DND-41 (cell line): Measurements from ENCODE around the gene KLHL3.

Experiments
- ATAC-seq: fragments of 200-7000 bp; cut with Tn5 transposase; 3 replicates; pipeline ENCODE4 v1.9.1; 2021; ENCODE audit warnings: low read depth; ENCODE audit not compliant: insufficient read depth
- DNase-seq: peaks from one replicate; pipeline ENCODE4 v3.0.0-alpha.2; 2020
- H2AFZ ChIP-seq: 2 replicates; pipeline ENCODE4 v1.6.0; 2012; ENCODE audit warnings: low read depth, low read length
- H3K27ac ChIP-seq: 2 replicates; pipeline ENCODE4 v1.5.1; 2012; ENCODE audit warnings: low read length, inconsistent platforms
- H3K27me3 ChIP-seq: fragments of 200-600 bp; sonication (generic); 2 replicates; pipeline ENCODE4 v1.6.0; 2012; ENCODE audit warnings: low read length, mild to moderate bottlenecking, inconsistent platforms; ENCODE audit not compliant: insufficient read depth, poor library complexity
- H3K36me3 ChIP-seq: 2 replicates; pipeline ENCODE4 v1.5.1; 2012; ENCODE audit warnings: low read length, inconsistent platforms; ENCODE audit not compliant: insufficient read depth
- H3K4me1 ChIP-seq: 2 replicates; pipeline ENCODE4 v1.5.1; 2012; ENCODE audit warnings: mild to moderate bottlenecking, low read length; ENCODE audit not compliant: insufficient read depth
- H3K4me2 ChIP-seq: 2 replicates; pipeline ENCODE4 v1.6.0; 2012; ENCODE audit warnings: mild to moderate bottlenecking, moderate library complexity, low read length, inconsistent platforms; ENCODE audit not compliant: insufficient read depth
- H3K4me3 ChIP-seq, 2 experiments: fragments of 200-600 bp in 1 of 2; shearing (Covaris generic) in 1 of 2; 2 replicates each; pipeline ENCODE4 v1.5.1; 2012 to 2016; ENCODE audit warnings: inconsistent platforms in 2 of 2, low read length in 2 of 2, mild to moderate bottlenecking in 2 of 2, low read depth in 1 of 2, moderate library complexity in 1 of 2
- H3K79me2 ChIP-seq: 2 replicates; pipeline ENCODE4 v1.6.0; 2012; ENCODE audit warnings: low read length, inconsistent platforms; ENCODE audit not compliant: insufficient read depth
- H3K9ac ChIP-seq: 2 replicates; pipeline ENCODE4 v1.6.0; 2012; ENCODE audit warnings: low read depth, mild to moderate bottlenecking, inconsistent platforms, low read length, moderate library complexity
- H3K9me3 ChIP-seq: 2 replicates; pipeline ENCODE4 v1.5.1; 2012; ENCODE audit warnings: low read length, moderate library complexity, mild to moderate bottlenecking, inconsistent platforms; ENCODE audit not compliant: insufficient read depth, severe bottlenecking
- H4K20me1 ChIP-seq: 2 replicates; pipeline ENCODE4 v1.6.0; 2012; ENCODE audit warnings: low read length; ENCODE audit not compliant: insufficient read depth
- EZH2 ChIP-seq: IDR thresholded peaks from 3 replicates; pipeline ENCODE4 v1.6.1; 2012; ENCODE audit warnings: borderline replicate concordance, low read depth, mild to moderate bottlenecking, moderate library complexity, low read length, inconsistent platforms; ENCODE audit not compliant: severe bottlenecking
- TF ChIP-seq, protein P1 (sequence below): IDR thresholded peaks from 2 replicates; pipeline ENCODE4 v1.5.1; 2012; ENCODE audit warnings: borderline replicate concordance, low read length, moderate library complexity, mild to moderate bottlenecking; ENCODE audit not compliant: poor library complexity, severe bottlenecking; ENCODE audit errors: extremely low read depth

KLHL3 gene

DNA sequence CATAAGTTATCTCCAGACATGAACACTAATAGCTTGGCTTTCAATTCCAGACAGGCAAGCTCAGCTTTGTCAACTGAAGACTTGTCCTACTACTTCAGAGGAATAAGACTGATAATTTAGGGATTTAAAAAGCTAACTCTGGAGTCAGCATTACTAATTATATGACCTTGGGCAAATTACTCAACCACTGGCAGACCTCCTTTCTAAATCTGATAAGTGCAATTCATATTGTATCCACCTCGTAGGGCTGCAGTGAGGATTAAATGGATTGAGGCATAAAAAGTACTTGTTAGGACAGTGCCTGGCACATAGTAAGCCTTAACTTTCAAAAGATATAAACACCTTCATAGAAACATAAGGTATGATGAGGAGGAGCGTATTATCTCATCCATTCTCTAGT, 104.4 kb downstream of the KLHL3 start:
- peaks cover 6% of the 10 kb centered on the region; the same call in 1 of the 2 replicates for H4K20me1 ChIP-seq
- DNase-seq = no peak
- H2AFZ ChIP-seq = no peak overlapping the region
- ATAC-seq = no peak
- H3K4me3 ChIP-seq = no peak overlapping the region
- no peak overlapping the region for H3K4me2 ChIP-seq
- H3K36me3 ChIP-seq = no peaks in the 10 kb centered on the region
- no peak overlapping the region for H3K9ac ChIP-seq
- no peak overlapping the region for H3K27ac ChIP-seq
- no peaks in the 10 kb centered on the region for H3K27me3 ChIP-seq
- no peaks in the 10 kb centered on the region for H3K9me3 ChIP-seq
- H3K4me1 ChIP-seq = no peaks in the 10 kb centered on the region
- H3K79me2 ChIP-seq = no peaks in the 10 kb centered on the region
- TF ChIP-seq, protein P1, sequence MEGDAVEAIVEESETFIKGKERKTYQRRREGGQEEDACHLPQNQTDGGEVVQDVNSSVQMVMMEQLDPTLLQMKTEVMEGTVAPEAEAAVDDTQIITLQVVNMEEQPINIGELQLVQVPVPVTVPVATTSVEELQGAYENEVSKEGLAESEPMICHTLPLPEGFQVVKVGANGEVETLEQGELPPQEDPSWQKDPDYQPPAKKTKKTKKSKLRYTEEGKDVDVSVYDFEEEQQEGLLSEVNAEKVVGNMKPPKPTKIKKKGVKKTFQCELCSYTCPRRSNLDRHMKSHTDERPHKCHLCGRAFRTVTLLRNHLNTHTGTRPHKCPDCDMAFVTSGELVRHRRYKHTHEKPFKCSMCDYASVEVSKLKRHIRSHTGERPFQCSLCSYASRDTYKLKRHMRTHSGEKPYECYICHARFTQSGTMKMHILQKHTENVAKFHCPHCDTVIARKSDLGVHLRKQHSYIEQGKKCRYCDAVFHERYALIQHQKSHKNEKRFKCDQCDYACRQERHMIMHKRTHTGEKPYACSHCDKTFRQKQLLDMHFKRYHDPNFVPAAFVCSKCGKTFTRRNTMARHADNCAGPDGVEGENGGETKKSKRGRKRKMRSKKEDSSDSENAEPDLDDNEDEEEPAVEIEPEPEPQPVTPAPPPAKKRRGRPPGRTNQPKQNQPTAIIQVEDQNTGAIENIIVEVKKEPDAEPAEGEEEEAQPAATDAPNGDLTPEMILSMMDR = no peak
- no peak for TF ChIP-seq EZH2

DNA sequence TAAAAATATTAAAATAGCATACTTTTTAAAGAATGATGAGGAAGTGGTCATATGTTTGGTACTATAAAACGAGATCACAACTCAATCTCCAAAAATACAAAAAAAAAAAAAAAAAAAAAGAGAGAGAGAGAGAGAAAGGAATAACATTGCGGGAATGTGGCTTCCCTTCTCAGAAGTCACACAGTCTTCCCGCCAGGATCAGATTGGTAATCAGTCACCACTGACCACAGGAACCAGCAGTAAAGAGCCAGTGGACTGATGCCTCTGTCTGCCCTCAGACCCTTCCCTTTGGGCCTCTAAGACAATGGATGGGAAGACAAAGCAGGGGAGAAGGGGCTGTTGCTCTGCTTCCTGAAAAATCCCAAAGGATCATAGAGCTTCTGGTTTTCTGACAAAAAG, 104.9 kb downstream of the KLHL3 start:
- no peaks in the 10 kb centered on the region for H3K36me3 ChIP-seq
- H3K9ac ChIP-seq = no peak overlapping the region
- H3K27me3 ChIP-seq = no peaks in the 10 kb centered on the region
- no peak overlapping the region for H3K4me2 ChIP-seq
- no peak overlapping the region for H2AFZ ChIP-seq
- DNase-seq = no peak
- no peaks in the 10 kb centered on the region for H3K79me2 ChIP-seq
- TF ChIP-seq, protein P1 = no peak
- no peak for TF ChIP-seq EZH2
- H3K4me3 ChIP-seq = no peak overlapping the region
- H3K27ac ChIP-seq = no peak overlapping the region
- no peaks in the 10 kb centered on the region for H3K4me1 ChIP-seq
- no peaks in the 10 kb centered on the region for H3K9me3 ChIP-seq
- H4K20me1 ChIP-seq = peaks cover 6% of the 10 kb centered on the region; the same call in 1 of the 2 replicates
- no peak for ATAC-seq

DNA sequence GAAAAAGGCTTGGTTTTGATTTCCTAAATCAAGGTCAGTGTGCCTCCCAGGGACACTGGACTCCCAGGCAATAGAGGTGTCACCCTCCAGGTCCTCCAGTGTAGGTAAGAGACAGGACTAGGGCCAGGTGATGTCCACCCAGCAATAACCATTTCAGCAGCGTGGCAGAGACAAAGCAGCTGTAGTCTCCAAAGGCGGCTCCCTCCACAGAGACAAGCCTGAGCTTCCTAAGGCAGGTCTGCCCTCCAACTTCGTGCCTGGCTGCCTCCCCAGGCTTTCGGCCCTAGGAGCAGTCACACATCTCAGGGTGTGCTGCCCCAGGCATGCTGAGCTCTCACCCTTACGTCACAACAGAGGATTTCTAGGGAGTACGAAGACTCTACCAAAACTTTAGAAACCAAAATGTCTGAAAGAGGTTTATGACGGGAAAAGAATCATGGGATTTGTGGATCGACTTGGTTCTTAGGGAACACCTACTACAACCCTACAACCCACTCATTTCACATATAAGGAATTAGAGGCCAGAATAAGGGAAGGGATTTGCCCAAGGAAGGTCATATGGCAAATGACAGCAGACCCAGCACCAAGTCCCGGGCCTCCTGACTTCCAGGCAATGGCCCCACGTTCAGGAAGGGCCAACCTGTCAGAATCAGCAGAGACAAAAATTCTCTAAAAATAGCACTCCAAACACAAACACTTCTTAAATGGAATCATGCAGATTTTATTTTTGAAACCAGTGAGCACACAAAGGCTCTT, 105.5 kb downstream of the KLHL3 start:
- H2AFZ ChIP-seq = no peak overlapping the region
- H3K27ac ChIP-seq = no peak overlapping the region
- no peaks in the 10 kb centered on the region for H3K4me1 ChIP-seq
- no peak overlapping the region for H3K4me2 ChIP-seq
- no peak overlapping the region for H3K9ac ChIP-seq
- H3K4me3 ChIP-seq = no peak overlapping the region
- H4K20me1 ChIP-seq = peaks cover 6% of the 10 kb centered on the region; the same call in 1 of the 2 replicates
- no peaks in the 10 kb centered on the region for H3K27me3 ChIP-seq
- H3K9me3 ChIP-seq = no peaks in the 10 kb centered on the region
- H3K36me3 ChIP-seq = 0 out of 2 replicates have a peak, but pooled peaks cover 3% of the 10 kb centered on the region
- no peak for TF ChIP-seq EZH2
- TF ChIP-seq, protein P1 = no peak
- H3K79me2 ChIP-seq = no peaks in the 10 kb centered on the region
- DNase-seq (no peak), ATAC-seq (no peak)
